Endothelial cell of umbilical vein (primary cell): ENCODE results near the gene IBA57. TPM values are rescaled to one million over a fixed set of nuclear protein-coding genes. Genes with fewer than 3 reads are reported as not detected.

Source experiments
- BruUV-seq: library from RNA; stranded (reverse); fragments of 400-500 nt; replicated peaks from 2 replicates; lab custom pipeline; 2021; lab: Mats Ljungman, UMichigan
- CTCF ChIA-PET: fragments of 300-600, 350-600 bp; sonication (Branson Sonifier 250); formaldehyde crosslinking; loops from one replicate; lab custom pipeline; 2021; ENCODE audit warnings: antibody characterized with exemption, inconsistent platforms; lab: Charles Lee
- POLR2A ChIA-PET: fragments of 300-600, 350-600 bp; sonication (Branson Sonifier 250); formaldehyde crosslinking; loops from one replicate; lab custom pipeline; 2021; ENCODE audit warnings: antibody characterized with exemption, inconsistent platforms; lab: Charles Lee
- DNase-seq: peaks from one replicate; pipeline ENCODE4 v3.0.0-alpha.2; 2011; ENCODE audit warnings: low read depth, low spot score
- FAIRE-seq: peaks from 2 replicates; lab custom pipeline; 2011; peaks lifted over from hg19 to GRCh38; lab: Jason Lieb, UNC
- H2AFZ ChIP-seq: 2 replicates; pipeline ENCODE4 v1.6.0; 2012; ENCODE audit warnings: low read depth, low read length, control low read depth, inconsistent platforms
- H3K27ac ChIP-seq: 2 replicates; pipeline ENCODE4 v1.5.1; 2011; ENCODE audit warnings: low read depth, mild to moderate bottlenecking, control low read depth, low read length, moderate library complexity; ENCODE audit not compliant: insufficient read depth
- H3K27me3 ChIP-seq, 2 experiments: 2 replicates each; pipeline versions ENCODE4 v1.6.0 to v1.6.1; 2011; ENCODE audit warnings: low read length in 2 of 2, mixed read lengths in 1 of 2; ENCODE audit not compliant: control insufficient read depth in 2 of 2, insufficient read depth in 2 of 2
- H3K36me3 ChIP-seq, 2 experiments: 2 replicates in 1 of 2; 3 replicates in 1 of 2; pipeline ENCODE4 v1.5.1; 2011; ENCODE audit warnings: low read length in 2 of 2, mild to moderate bottlenecking in 1 of 2, moderate library complexity in 1 of 2; ENCODE audit not compliant: control insufficient read depth in 2 of 2, insufficient read depth in 2 of 2; ENCODE audit errors: extremely low read depth in 1 of 2
- H3K4me1 ChIP-seq: 3 replicates; pipeline ENCODE4 v1.5.1; 2011; ENCODE audit warnings: mild to moderate bottlenecking, low read length; ENCODE audit not compliant: control insufficient read depth, insufficient read depth; ENCODE audit errors: extremely low read depth
- H3K4me2 ChIP-seq: 2 replicates; pipeline ENCODE4 v1.6.1; 2011; ENCODE audit warnings: low read length, control low read depth, mixed read lengths; ENCODE audit not compliant: insufficient read depth
- H3K4me3 ChIP-seq, 3 experiments: fragments of 200-600 bp in 1 of 3; sonication (generic), shearing (Covaris generic) in 1 of 3; replicated peaks in 1 of 3; 2 replicates each; pipeline ENCODE4 v1.5.1; 2011 to 2016; ENCODE audit warnings: control low read depth in 3 of 3, low read length in 3 of 3, mild to moderate bottlenecking in 2 of 3, inconsistent platforms in 1 of 3, low read depth in 1 of 3, moderate library complexity in 1 of 3; ENCODE audit not compliant: insufficient read depth in 1 of 3
- H3K79me2 ChIP-seq: 2 replicates; pipeline ENCODE4 v1.6.0; 2012; ENCODE audit warnings: low read length, inconsistent platforms; ENCODE audit not compliant: control insufficient read depth, insufficient read depth
- H3K9ac ChIP-seq: replicated peaks from 2 replicates; pipeline ENCODE3; 2011; ENCODE audit warnings: low read length, control low read depth; ENCODE audit not compliant: insufficient read depth; ENCODE audit errors: extremely low read depth
- H3K9me1 ChIP-seq: replicated peaks from 3 replicates; pipeline ENCODE4 v1.6.0; 2011; ENCODE audit warnings: mild to moderate bottlenecking, low read length; ENCODE audit not compliant: control insufficient read depth, insufficient read depth; ENCODE audit errors: extremely low read depth
- H3K9me3 ChIP-seq: replicated peaks from 2 replicates; pipeline ENCODE4 v1.5.1; 2012; ENCODE audit warnings: low read length, inconsistent platforms; ENCODE audit not compliant: control insufficient read depth, insufficient read depth
- H4K20me1 ChIP-seq: replicated peaks from 2 replicates; pipeline ENCODE3; 2011; ENCODE audit warnings: mild to moderate bottlenecking, low read length; ENCODE audit not compliant: control insufficient read depth, insufficient read depth; ENCODE audit errors: extremely low read depth
- EZH2 ChIP-seq: IDR thresholded peaks from 2 replicates; pipeline ENCODE4 v1.6.1; 2012; ENCODE audit warnings: borderline replicate concordance, low read depth, mild to moderate bottlenecking, moderate library complexity, low read length, inconsistent platforms; ENCODE audit not compliant: severe bottlenecking
- FOS ChIP-seq: IDR thresholded peaks from 2 replicates; pipeline ENCODE4 v1.6.1; 2011; ENCODE audit warnings: mild to moderate bottlenecking, low read length, moderate library complexity, borderline replicate concordance; ENCODE audit not compliant: insufficient read depth
- GATA2 ChIP-seq: IDR thresholded peaks from 2 replicates; pipeline ENCODE4 v1.7.0; 2011; ENCODE audit warnings: low read depth, mild to moderate bottlenecking, moderate library complexity, mixed read lengths, low read length; ENCODE audit not compliant: insufficient read length, insufficient read depth
- JUN ChIP-seq: IDR thresholded peaks from 2 replicates; pipeline ENCODE4 v1.6.1; 2011; ENCODE audit warnings: borderline replicate concordance, low read depth; ENCODE audit not compliant: insufficient read length, insufficient read depth
- MAX ChIP-seq: IDR thresholded peaks from 2 replicates; pipeline ENCODE4 v1.6.1; 2011; ENCODE audit not compliant: insufficient read depth, insufficient read length
- MYC ChIP-seq: IDR thresholded peaks from one replicate; pipeline ENCODE4 v1.6.1; 2011; ENCODE audit warnings: mild to moderate bottlenecking, low read depth, low read length
- POLR2A ChIP-seq: IDR thresholded peaks from 2 replicates; pipeline ENCODE4 v1.6.1; 2012; ENCODE audit warnings: low read depth, mild to moderate bottlenecking, control low read depth, low read length
- POLR2AphosphoS5 ChIP-seq: IDR thresholded peaks from 2 replicates; pipeline ENCODE4 v1.6.1; 2012; ENCODE audit warnings: low read depth, mild to moderate bottlenecking, control low read depth, low read length, moderate library complexity; ENCODE audit not compliant: insufficient read depth
- dilution Hi-C: fragments of 300-500 bp; cut with MboI; formaldehyde crosslinking; loops from one replicate; pipeline ENCODE4 v1.15.0; 2019; ENCODE audit warnings: low sequenced_read_pairs; ENCODE audit not compliant: extremely low pct_ligation_motif_present
- intact Hi-C: fragments of 100-400 bp; cut with micrococcal nuclease; formaldehyde crosslinking; loops from one replicate; pipeline ENCODE4 v1.10.0; 2022
- polyA plus RNA-seq, 4 experiments: library from polyadenylated mRNA; depleted of rRNA in 3 of 4; stranded (reverse) in 3 of 4; unstranded in 1 of 4; fragments of >200 nt; gene quantifications; 2 replicates each; pipeline versions ENCODE4 v1.2.1 to v1.2.3, GENCODE V29; 2011 to 2012; ENCODE audit warnings: missing spikeins in 1 of 4
- total RNA-seq: library from RNA; stranded (reverse); gene quantifications from 2 replicates; pipeline ENCODE4 v1.2.3, GENCODE V29; 2021
- TF ChIP-seq, protein P1 (sequence below), 2 donors: IDR thresholded peaks; 1 replicate in 1 of 2; 2 replicates in 1 of 2; pipeline ENCODE4 v1.5.1; 2011; ENCODE audit warnings: low read length in 2 of 2, mild to moderate bottlenecking in 2 of 2, moderate library complexity in 2 of 2, control low read depth in 1 of 2, inconsistent platforms in 1 of 2, low read depth in 1 of 2; ENCODE audit not compliant: insufficient read depth in 1 of 2; ENCODE audit errors: extremely low read depth in 1 of 2

Gene IBA57
- total and polyA plus RNA-seq, 2 donors (not counting 3 experiments of a cell fraction or from before 2014, with no cell fraction given) = 3.4 to 7.7 TPM

DNA sequence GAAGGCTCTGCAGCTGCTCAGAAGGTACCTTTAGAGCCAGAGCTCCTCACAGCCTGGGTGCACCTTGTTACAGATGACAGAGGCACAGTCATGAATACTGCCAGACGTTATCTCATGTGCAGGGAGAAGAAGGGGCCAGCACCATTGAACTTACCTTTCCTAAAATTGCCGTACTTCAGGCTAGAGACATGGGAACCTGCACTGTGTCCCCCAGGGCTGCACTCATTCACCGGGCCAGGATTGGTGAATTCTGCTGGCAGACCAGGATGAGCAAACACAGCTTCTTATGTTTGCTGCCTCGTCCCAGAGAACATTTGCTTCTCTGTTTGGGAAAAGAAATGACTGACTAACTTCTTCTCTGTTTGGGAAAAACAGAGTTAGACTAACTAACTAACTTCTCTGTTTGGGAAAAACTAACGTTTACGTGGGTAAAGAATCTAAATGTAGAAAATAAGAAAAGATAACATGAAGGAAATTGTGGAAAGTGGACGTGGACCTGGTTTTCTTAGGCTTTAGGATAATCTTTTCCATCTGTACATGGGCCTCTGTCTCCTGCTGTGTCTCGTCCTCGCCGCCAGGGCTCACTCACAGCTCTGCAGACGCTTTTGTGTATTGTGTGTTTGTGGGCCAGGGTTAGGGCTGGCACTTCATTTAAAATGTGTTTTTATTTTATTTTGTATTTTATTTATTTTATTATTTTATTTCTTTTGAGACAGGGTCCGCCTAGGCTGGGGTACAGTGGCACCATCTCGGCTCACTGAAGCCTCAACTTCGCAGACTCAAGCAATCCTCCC lies 52.1 kb downstream of the IBA57 start:
- ChIA-PET CTCF (interaction anchor here (0.7 kb wide), 1 partner anchor 52 kb away, joined by 3 read pairs; no protein-coding TSS in a partner anchor), POLR2A (no interaction called here)
- Histone ChIP-seq H3K79me2 (no peaks in the 10 kb centered on the region), H3K4me1 (no peaks in the 10 kb centered on the region), H3K4me2 (no peak overlapping the region), H3K9ac (no peak overlapping the region), H3K9me1 (no peaks in the 10 kb centered on the region), H3K9me3 (no peaks in the 10 kb centered on the region), H3K36me3 (no peaks in the 10 kb centered on the region), H2AFZ (no peak overlapping the region), H3K4me3 (no peak overlapping the region), H3K27me3 (peaks cover 0 to 4% of the 10 kb centered on the region in 2 experiments), H4K20me1 (no peaks in the 10 kb centered on the region), H3K27ac (no peak overlapping the region)
- intact Hi-C loops = loop anchor here (10.0 kb wide), 1 partner anchor 223 kb away; no protein-coding TSS in a partner anchor
- no TSS peak for BruUV-seq
- DNase-seq (no peak), FAIRE-seq (no peak)
- TF ChIP-seq FOS = no peak
- dilution Hi-C loops = no loop called here

DNA sequence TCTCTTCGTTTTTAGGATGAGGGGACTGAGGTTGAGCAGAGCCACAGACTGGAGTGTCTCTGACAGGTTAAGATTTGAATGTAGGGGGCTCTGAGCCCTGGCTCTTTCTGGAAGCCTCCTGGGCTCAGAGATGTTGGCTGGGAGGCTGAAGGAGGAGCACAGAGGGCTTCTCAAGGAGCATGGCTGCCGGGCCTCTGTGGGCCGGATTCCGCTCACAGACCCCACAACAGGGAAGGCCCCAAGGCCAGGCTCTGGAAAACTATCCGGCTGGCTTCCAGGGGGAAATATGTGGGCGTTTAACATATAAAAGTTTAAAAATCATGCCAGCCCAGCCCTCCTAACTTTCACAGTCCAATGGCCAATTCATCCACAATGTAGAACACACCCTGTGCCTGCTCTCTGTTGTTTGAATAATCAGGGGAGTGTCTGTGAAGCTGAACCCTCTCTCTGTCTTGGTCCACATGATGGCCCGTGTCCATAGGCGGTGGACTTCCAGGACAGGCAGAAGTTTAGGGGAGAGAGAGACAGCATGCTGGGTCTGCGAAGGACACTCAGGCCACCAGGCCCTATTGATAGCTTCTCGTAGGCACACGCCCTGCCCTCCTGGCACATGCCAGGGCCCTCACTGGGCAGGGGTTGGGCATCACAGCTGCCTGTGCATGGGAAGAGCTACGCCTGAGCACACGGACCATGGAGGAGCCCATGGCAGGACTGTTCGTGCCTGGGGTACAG lies 53.1 kb downstream of the IBA57 start:
- Histone ChIP-seq H3K4me1 (no peaks in the 10 kb centered on the region), H3K9me1 (no peaks in the 10 kb centered on the region), H3K4me3 (no peak overlapping the region), H2AFZ (no peak overlapping the region), H3K27ac (no peak overlapping the region), H3K79me2 (no peaks in the 10 kb centered on the region), H3K36me3 (no peaks in the 10 kb centered on the region), H3K27me3 (peaks cover 0 to 4% of the 10 kb centered on the region in 2 experiments), H3K9ac (no peak overlapping the region), H3K4me2 (no peak overlapping the region), H3K9me3 (no peaks in the 10 kb centered on the region), H4K20me1 (no peaks in the 10 kb centered on the region)
- FAIRE-seq = no peak
- ChIA-PET CTCF (no interaction called here), POLR2A (no interaction called here)
- dilution Hi-C loops = no loop called here
- BruUV-seq = no TSS peak
- TF ChIP-seq EZH2 = no peak
- no peak for TF ChIP-seq GATA2
- TF ChIP-seq POLR2A = no peak
- no peak for TF ChIP-seq JUN
- TF ChIP-seq, protein P1, sequence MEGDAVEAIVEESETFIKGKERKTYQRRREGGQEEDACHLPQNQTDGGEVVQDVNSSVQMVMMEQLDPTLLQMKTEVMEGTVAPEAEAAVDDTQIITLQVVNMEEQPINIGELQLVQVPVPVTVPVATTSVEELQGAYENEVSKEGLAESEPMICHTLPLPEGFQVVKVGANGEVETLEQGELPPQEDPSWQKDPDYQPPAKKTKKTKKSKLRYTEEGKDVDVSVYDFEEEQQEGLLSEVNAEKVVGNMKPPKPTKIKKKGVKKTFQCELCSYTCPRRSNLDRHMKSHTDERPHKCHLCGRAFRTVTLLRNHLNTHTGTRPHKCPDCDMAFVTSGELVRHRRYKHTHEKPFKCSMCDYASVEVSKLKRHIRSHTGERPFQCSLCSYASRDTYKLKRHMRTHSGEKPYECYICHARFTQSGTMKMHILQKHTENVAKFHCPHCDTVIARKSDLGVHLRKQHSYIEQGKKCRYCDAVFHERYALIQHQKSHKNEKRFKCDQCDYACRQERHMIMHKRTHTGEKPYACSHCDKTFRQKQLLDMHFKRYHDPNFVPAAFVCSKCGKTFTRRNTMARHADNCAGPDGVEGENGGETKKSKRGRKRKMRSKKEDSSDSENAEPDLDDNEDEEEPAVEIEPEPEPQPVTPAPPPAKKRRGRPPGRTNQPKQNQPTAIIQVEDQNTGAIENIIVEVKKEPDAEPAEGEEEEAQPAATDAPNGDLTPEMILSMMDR (IDR thresholded peaks at IDR 0.05; ENCODE audit: extremely low read depth in 1 of 2, insufficient read depth in 1 of 2, low read depth in 1 of 2, low read length in 2 of 2) = no peak
- TF ChIP-seq POLR2AphosphoS5 = no peak
- TF ChIP-seq FOS = no peak
- no peak for TF ChIP-seq MYC
- no peak for TF ChIP-seq MAX
- no peak for DNase-seq
- intact Hi-C loops = loop anchor here (10.0 kb wide), 1 partner anchor 224 kb away; no protein-coding TSS in a partner anchor
